HCT116 (cell line): ENCODE results near the gene HSP90AA1. TPM values are rescaled to one million over a fixed set of nuclear protein-coding genes. Genes with fewer than 3 reads are reported as not detected.
"Not testable (repeated sequence)": the region's sequence is repeated elsewhere in the genome, so short reads cannot be mapped to it uniquely, and the experiment has no call there.

Source experiments
- ATAC-seq: fragments of 200-7000 bp; cut with Tn5 transposase; 2 replicates; pipeline ENCODE4 v1.9.1; 2020; ENCODE audit warnings: mild to moderate bottlenecking, moderate library complexity
- BruUV-seq: library from RNA; stranded (reverse); fragments of 400-500 nt; replicated peaks from 2 replicates; lab custom pipeline; 2021; lab: Mats Ljungman, UMichigan
- CTCF ChIA-PET: fragments of 300-600 bp; sonication (Branson Sonifier 250); formaldehyde crosslinking; loops from one replicate; lab custom pipeline; 2021; ENCODE audit warnings: antibody characterized with exemption; lab: Charles Lee
- POLR2A ChIA-PET: fragments of 300-600, 350-600 bp; sonication (Branson Sonifier 250); formaldehyde crosslinking; loops from one replicate; lab custom pipeline; 2021; ENCODE audit warnings: antibody characterized with exemption; lab: Charles Lee
- RAD21 ChIA-PET, 2 experiments: fragments of 300-600 bp; sonication (Branson Sonifier 250); formaldehyde crosslinking; loops; one replicate each; lab custom pipeline; 2023; ENCODE audit warnings: low total read pairs in 2 of 2; ENCODE audit not compliant: uncharacterized antibody in 2 of 2, unreplicated experiment in 2 of 2, low non-redundant PET in 1 of 2; lab: Charles Lee
- DNase-seq: peaks from one replicate; pipeline ENCODE4 v3.0.0-alpha.2; 2010; ENCODE audit warnings: low read depth, low spot score
- H2AFZ ChIP-seq: fragments of 200-600 bp; shearing (Covaris generic), sonication (generic); 2 replicates; pipeline ENCODE4 v1.6.1; 2017; ENCODE audit warnings: low read depth, mixed run types, mixed read lengths, antibody characterized with exemption, low read length; ENCODE audit not compliant: poor library complexity, severe bottlenecking
- H3K27ac ChIP-seq: 2 replicates; pipeline ENCODE4 v1.5.1; 2012; ENCODE audit warnings: low read depth, low read length
- H3K27me3 ChIP-seq: fragments of 200-600 bp; sonication (generic); 2 replicates; pipeline ENCODE4 v1.6.1; 2016; ENCODE audit warnings: mixed run types, low read length, mixed read lengths; ENCODE audit not compliant: insufficient read depth
- H3K36me3 ChIP-seq, 2 experiments: fragments of 200-500 bp in 1 of 2; fragments of 200-600 bp in 1 of 2; sonication (Bioruptor generic) in 1 of 2; sonication (generic) in 1 of 2; 2 replicates each; pipeline versions ENCODE4 v1.5.1 to v1.6.1; 2014 to 2016; ENCODE audit warnings: low read length in 2 of 2, inconsistent platforms in 1 of 2, mixed read lengths in 1 of 2, mixed run types in 1 of 2; ENCODE audit not compliant: insufficient read depth in 2 of 2, control insufficient read depth in 1 of 2
- H3K4me1 ChIP-seq, 2 experiments: fragments of 200-600 bp in 1 of 2; sonication (generic) in 1 of 2; 2 replicates each; pipeline versions ENCODE4 v1.5.1 to v1.6.1; 2012 to 2017; ENCODE audit warnings: low read length in 2 of 2, inconsistent platforms in 1 of 2, mild to moderate bottlenecking in 1 of 2, mixed read lengths in 1 of 2, mixed run types in 1 of 2, moderate library complexity in 1 of 2; ENCODE audit not compliant: insufficient read depth in 2 of 2, control insufficient read depth in 1 of 2
- H3K4me2 ChIP-seq: fragments of 200-600 bp; sonication (generic); 2 replicates; pipeline ENCODE4 v1.6.1; 2017; ENCODE audit warnings: mixed run types, low read length, mixed read lengths
- H3K4me3 ChIP-seq, 2 experiments: fragments of 200-600 bp in 1 of 2; sonication (generic) in 1 of 2; replicated peaks in 1 of 2; 2 replicates each; pipeline ENCODE4 v1.5.1; 2011 to 2016; ENCODE audit warnings: low read length in 2 of 2, control low read depth in 1 of 2, low read depth in 1 of 2, mild to moderate bottlenecking in 1 of 2, mixed read lengths in 1 of 2, mixed run types in 1 of 2
- H3K79me2 ChIP-seq: fragments of 200-600 bp; sonication (generic); 2 replicates; pipeline ENCODE4 v1.6.1; 2017; ENCODE audit warnings: mild to moderate bottlenecking, mixed run types, low read length, moderate library complexity, mixed read lengths; ENCODE audit not compliant: insufficient read depth
- H3K9ac ChIP-seq: fragments of 200-600 bp; sonication (generic); 2 replicates; pipeline ENCODE4 v1.6.1; 2016; ENCODE audit warnings: low read length, mixed read lengths
- H3K9me2 ChIP-seq: fragments of 200-600 bp; sonication (generic), shearing (Covaris generic); 2 replicates; pipeline ENCODE4 v1.6.1; 2017; ENCODE audit warnings: mixed run types, mild to moderate bottlenecking, moderate library complexity; ENCODE audit not compliant: insufficient read depth
- H3K9me3 ChIP-seq, 2 experiments: fragments of 200-500 bp in 1 of 2; fragments of 200-600 bp in 1 of 2; sonication (Bioruptor generic) in 1 of 2; sonication (generic) in 1 of 2; 2 replicates each; pipeline ENCODE4 v1.6.1; 2014 to 2017; ENCODE audit warnings: low read length in 2 of 2, mixed read lengths in 2 of 2, inconsistent platforms in 1 of 2, low read depth in 1 of 2, mild to moderate bottlenecking in 1 of 2, mixed run types in 1 of 2, moderate library complexity in 1 of 2; ENCODE audit not compliant: control insufficient read depth in 1 of 2, insufficient read depth in 1 of 2
- H4K20me1 ChIP-seq: fragments of 200-600 bp; sonication (generic), shearing (Covaris generic); 2 replicates; pipeline ENCODE4 v1.6.1; 2017; ENCODE audit warnings: mixed run types, mild to moderate bottlenecking, moderate library complexity; ENCODE audit not compliant: insufficient read depth
- EGR1 ChIP-seq: IDR thresholded peaks from 2 replicates; pipeline ENCODE4 v1.6.1; 2012; ENCODE audit warnings: low read depth
- ELF1 ChIP-seq: IDR thresholded peaks from 2 replicates; pipeline ENCODE4 v1.6.1; 2012; ENCODE audit warnings: low read depth, borderline replicate concordance
- EZH2 ChIP-seq: fragments of 200-600 bp; sonication (generic); IDR thresholded peaks from 2 replicates; pipeline ENCODE4 v1.6.1; 2017; ENCODE audit warnings: antibody characterized with exemption, mixed run types
- RAD21 ChIP-seq: IDR thresholded peaks from 2 replicates; pipeline ENCODE4 v1.6.1; 2012; ENCODE audit warnings: low read depth, mild to moderate bottlenecking
- SP1 ChIP-seq: IDR thresholded peaks from 2 replicates; pipeline ENCODE4 v1.6.1; 2012; ENCODE audit warnings: low read depth
- ZFX ChIP-seq: fragments of 450-650 bp; IDR thresholded peaks from 2 replicates; pipeline ENCODE4 v1.6.1; 2017
- intact Hi-C: fragments of 100-400 bp; cut with micrococcal nuclease; formaldehyde crosslinking; loops from 2 replicates; pipeline ENCODE4 v1.10.0; 2022
- total RNA-seq: library from RNA; stranded (reverse); gene quantifications from one replicate; pipeline ENCODE4 v1.2.1, GENCODE V29; 2021; ENCODE audit not compliant: unreplicated experiment
- TF ChIP-seq, protein P1 (sequence below), 3 experiments: fragments of 200-600 bp in 1 of 3; sonication (generic) in 1 of 3; IDR thresholded peaks in 2 of 3; conservative IDR thresholded peaks in 1 of 3; 2 replicates each; pipeline ENCODE4 v1.5.1; 2012 to 2017; ENCODE audit warnings: low read depth in 2 of 3, low read length in 2 of 3, antibody characterized with exemption in 1 of 3, borderline replicate concordance in 1 of 3, control low read depth in 1 of 3, mild to moderate bottlenecking in 1 of 3, mixed read lengths in 1 of 3, mixed run types in 1 of 3, moderate library complexity in 1 of 3; ENCODE audit not compliant: insufficient read depth in 1 of 3
- TF ChIP-seq, protein P2 (sequence below): IDR thresholded peaks from 2 replicates; pipeline ENCODE4 v1.6.1; 2012

The HSP90AA1 gene
- total RNA-seq, 1 experiment from 2014 or later = 1,380 TPM

DNA sequence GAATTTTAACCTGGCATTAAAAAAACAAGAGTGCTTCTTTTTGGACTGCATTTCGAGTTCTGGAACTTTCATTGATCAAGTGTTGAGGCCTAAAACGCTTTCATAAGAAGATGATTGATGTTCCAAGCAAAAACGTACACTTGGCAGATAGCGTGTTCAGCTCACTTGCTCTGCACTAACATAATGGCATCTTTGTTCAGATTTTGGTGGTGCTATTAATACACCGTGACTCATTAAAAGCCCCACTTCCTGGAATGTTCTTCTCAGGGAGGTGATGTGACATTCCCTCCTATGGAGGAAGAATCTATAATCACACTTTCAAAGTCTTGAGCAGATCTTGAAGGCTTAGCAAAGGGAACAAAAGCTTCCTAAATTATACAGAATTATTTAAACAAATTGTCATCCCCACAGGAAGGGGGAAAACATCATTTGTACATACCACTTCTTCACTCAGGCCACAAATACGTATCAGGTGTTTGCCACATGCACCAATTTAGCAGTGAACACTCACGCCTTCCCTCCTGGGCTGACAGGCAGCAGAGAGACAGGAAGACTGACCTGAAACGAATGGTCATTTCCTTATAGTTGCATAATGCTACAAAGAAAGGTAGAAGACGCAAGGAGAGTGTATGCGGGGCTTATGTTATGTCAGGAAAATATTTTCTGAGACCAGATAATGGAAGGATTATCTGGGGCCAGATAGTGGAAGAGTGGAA is 15.4 kb downstream of the HSP90AA1 start (continued):
- TF ChIP-seq, protein P1, sequence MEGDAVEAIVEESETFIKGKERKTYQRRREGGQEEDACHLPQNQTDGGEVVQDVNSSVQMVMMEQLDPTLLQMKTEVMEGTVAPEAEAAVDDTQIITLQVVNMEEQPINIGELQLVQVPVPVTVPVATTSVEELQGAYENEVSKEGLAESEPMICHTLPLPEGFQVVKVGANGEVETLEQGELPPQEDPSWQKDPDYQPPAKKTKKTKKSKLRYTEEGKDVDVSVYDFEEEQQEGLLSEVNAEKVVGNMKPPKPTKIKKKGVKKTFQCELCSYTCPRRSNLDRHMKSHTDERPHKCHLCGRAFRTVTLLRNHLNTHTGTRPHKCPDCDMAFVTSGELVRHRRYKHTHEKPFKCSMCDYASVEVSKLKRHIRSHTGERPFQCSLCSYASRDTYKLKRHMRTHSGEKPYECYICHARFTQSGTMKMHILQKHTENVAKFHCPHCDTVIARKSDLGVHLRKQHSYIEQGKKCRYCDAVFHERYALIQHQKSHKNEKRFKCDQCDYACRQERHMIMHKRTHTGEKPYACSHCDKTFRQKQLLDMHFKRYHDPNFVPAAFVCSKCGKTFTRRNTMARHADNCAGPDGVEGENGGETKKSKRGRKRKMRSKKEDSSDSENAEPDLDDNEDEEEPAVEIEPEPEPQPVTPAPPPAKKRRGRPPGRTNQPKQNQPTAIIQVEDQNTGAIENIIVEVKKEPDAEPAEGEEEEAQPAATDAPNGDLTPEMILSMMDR (IDR thresholded peaks at IDR 0.05 in 2 of 3, conservative IDR thresholded peaks at IDR 0.05 in 1 of 3; ENCODE audit: borderline replicate concordance in 1 of 3, insufficient read depth in 1 of 3, low read depth in 2 of 3, low read length in 2 of 3) = no peak

DNA sequence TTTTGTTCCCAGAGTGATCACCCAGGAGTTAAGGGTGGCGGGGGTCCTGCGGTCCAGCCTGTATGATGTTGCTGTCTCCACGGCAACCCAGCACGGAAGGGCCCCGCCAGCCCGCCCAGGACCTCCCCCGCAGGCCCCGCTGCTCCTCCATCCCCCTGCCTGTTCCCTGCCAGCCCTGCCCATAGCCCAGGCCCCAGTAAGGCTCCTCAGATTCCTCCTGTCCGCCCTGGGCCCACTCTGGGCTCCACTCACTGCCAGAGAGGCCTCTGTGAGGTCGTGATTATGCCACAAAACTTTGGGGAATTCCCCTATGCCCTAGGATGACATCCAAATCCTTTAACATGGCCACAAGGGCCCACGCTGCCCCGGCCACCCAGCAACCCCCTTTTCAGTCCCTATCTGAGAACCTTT is 20.8 kb downstream of the HSP90AA1 start:
- POLR2A ChIA-PET = no interaction called here
- H3K9ac ChIP-seq = no peak overlapping the region
- peaks cover 23 to 29% of the 10 kb centered on the region in 2 experiments for H3K4me1 ChIP-seq

GRCh38 chr14:102064590-102064989 is 22.3 kb downstream of the HSP90AA1 start:
- intact Hi-C loops, H3K9me3 ChIP-seq, H3K4me2 ChIP-seq, POLR2A ChIA-PET, H2AFZ ChIP-seq, H3K9ac ChIP-seq, ATAC-seq, DNase-seq, RAD21 ChIA-PET, H3K79me2 ChIP-seq, H3K9me2 ChIP-seq, H3K27ac ChIP-seq, H3K4me3 ChIP-seq, H3K27me3 ChIP-seq, BruUV-seq, H3K36me3 ChIP-seq, H4K20me1 ChIP-seq: not testable (repeated sequence)
- H3K4me1 ChIP-seq = peaks cover 12 to 17% of the 10 kb centered on the region in 2 experiments
- CTCF ChIA-PET = interaction anchor here (2.3 to 3.2 kb wide), 2 partner anchors 18 to 32 kb away, joined by 12 to 45 read pairs; no protein-coding TSS in a partner anchor

More for the DNA sequence above, 20.8 kb downstream of the HSP90AA1 start:
- Histone ChIP-seq H2AFZ (no peak overlapping the region), H3K27ac (no peak overlapping the region), H3K27me3 (no peaks in the 10 kb centered on the region), H4K20me1 (no peaks in the 10 kb centered on the region), H3K9me3 (peaks cover 0 to 3% of the 10 kb centered on the region in 2 experiments; a peak in 1 of 4 replicates), H3K36me3 (no peaks in the 10 kb centered on the region), H3K79me2 (no peaks in the 10 kb centered on the region), H3K4me2 (no peak overlapping the region), H3K4me3 (no peak overlapping the region), H3K9me2 (no peaks in the 10 kb centered on the region)
- ATAC-seq (no peak), DNase-seq (no peak)
- RAD21 ChIA-PET = no interaction called here
- BruUV-seq = no TSS peak
- CTCF ChIA-PET = no interaction called here
- intact Hi-C loops = no loop called here
- TF ChIP-seq RAD21 = no peak
- no peak for TF ChIP-seq EGR1
- no peak for TF ChIP-seq ELF1
- TF ChIP-seq SP1 = no peak
- TF ChIP-seq, protein P2, sequence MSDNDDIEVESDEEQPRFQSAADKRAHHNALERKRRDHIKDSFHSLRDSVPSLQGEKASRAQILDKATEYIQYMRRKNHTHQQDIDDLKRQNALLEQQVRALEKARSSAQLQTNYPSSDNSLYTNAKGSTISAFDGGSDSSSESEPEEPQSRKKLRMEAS = no peak
- no peak for TF ChIP-seq ZFX
- TF ChIP-seq EZH2 = no peak
